Measurements from ENCODE around the gene OR1J4. TPM values are rescaled to one million over a fixed set of nuclear protein-coding genes. Genes with fewer than 3 reads are reported as not detected.

OR1J4 gene
- total RNA-seq, 1 donor from 2014 or later: not detected

Other genes starting within 250 kb of the OR1J4 start
- 0.47 TPM for gene PTGS1, start 148.1 kb upstream of the OR1J4 start, total RNA-seq
- not detected for gene OR1J1, start 41.2 kb upstream of the OR1J4 start, total RNA-seq
- gene OR1J2, start 8.3 kb upstream of the OR1J4 start, total RNA-seq: not detected
- gene OR1N1, start 8.2 kb downstream of the OR1J4 start, total RNA-seq: not detected
- gene OR1N2, start 34.0 kb downstream of the OR1J4 start, total RNA-seq: not detected
- not detected for gene OR1L8, start 64.2 kb downstream of the OR1J4 start, total RNA-seq
- not detected for gene OR1Q1, start 95.6 kb downstream of the OR1J4 start, total RNA-seq
- gene OR1B1, start 138.5 kb downstream of the OR1J4 start, total RNA-seq: 0.62 TPM
- not detected for gene OR1L1, start 142.6 kb downstream of the OR1J4 start, total RNA-seq
- not detected for gene OR1L3, start 156.0 kb downstream of the OR1J4 start, total RNA-seq
- gene OR1L4, start 204.8 kb downstream of the OR1J4 start, total RNA-seq: not detected
- not detected for gene OR1L6, start 223.2 kb downstream of the OR1J4 start, total RNA-seq